ENCODE measurements around the gene COBL. TPM values are rescaled to one million over a fixed set of nuclear protein-coding genes. Genes with fewer than 3 reads are reported as not detected.
A peak's percentile ranks its signal among the peaks of the same experiment; 100 is the strongest.

The COBL gene
- total RNA-seq, 1 experiment from 2014 or later = 8.6 TPM

DNA sequence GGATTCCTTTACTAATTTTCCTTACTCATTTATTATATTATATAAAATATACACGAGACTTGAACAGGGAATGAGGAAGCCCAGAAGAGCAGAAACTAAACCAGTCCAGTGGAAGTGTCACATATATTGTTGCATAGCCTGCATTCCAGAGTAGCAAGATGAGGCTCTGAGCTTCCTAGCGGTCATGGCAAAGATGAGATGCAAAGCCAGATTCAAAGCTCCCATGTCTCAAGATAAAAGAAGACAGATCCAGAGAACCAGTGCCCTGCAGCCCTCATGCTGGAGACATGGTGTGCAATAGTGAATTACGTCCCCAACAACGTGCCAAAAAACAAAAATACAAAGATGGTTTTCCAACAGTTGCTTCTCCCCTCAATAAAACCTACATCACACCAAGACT is 59.7 kb downstream of the COBL start:
- Histone ChIP-seq H3K9ac (ENCODE audit: low read length) (no peak overlapping the region), H3K27ac (ENCODE audit: low read length) (no peak overlapping the region), H3F3A (ENCODE audit: low read length, unreplicated experiment) (no peaks in the 10 kb centered on the region), H3K36me3 (ENCODE audit: low read depth, low read length) (no peaks in the 10 kb centered on the region), H3K27me3 (ENCODE audit: low read length) (no peaks in the 10 kb centered on the region), H4K20me1 (ENCODE audit: low read length) (no peaks in the 10 kb centered on the region), H3K79me2 (ENCODE audit: low read length) (0 out of 2 replicates have a peak, but pooled peaks cover 3% of the 10 kb centered on the region), H3K9me2 (replicated peaks; ENCODE audit: low read length) (no peaks in the 10 kb centered on the region), H3K4me1 (ENCODE audit: insufficient read depth, low read length) (peaks cover 23% of the 10 kb centered on the region), H3K4me2 (ENCODE audit: low read length) (no peak overlapping the region), H3K4me3 (ENCODE audit: low read length) (no peak overlapping the region), H2AFZ (ENCODE audit: low read length) (no peak overlapping the region), H3K9me3 (ENCODE audit: low read length) (no peaks in the 10 kb centered on the region)
- intact Hi-C loops (cut with micrococcal nuclease) = no loop called here
- POLR2A ChIA-PET (ENCODE audit: unreplicated experiment) = no interaction called here
- BruUV-seq (replicated peaks) = no TSS peak
- CTCF ChIA-PET = no interaction called here
- TF ChIP-seq EZH2 (IDR thresholded peaks at IDR 0.05; ENCODE audit: low read length, unreplicated experiment) = no peak
- TF ChIP-seq, protein P1, sequence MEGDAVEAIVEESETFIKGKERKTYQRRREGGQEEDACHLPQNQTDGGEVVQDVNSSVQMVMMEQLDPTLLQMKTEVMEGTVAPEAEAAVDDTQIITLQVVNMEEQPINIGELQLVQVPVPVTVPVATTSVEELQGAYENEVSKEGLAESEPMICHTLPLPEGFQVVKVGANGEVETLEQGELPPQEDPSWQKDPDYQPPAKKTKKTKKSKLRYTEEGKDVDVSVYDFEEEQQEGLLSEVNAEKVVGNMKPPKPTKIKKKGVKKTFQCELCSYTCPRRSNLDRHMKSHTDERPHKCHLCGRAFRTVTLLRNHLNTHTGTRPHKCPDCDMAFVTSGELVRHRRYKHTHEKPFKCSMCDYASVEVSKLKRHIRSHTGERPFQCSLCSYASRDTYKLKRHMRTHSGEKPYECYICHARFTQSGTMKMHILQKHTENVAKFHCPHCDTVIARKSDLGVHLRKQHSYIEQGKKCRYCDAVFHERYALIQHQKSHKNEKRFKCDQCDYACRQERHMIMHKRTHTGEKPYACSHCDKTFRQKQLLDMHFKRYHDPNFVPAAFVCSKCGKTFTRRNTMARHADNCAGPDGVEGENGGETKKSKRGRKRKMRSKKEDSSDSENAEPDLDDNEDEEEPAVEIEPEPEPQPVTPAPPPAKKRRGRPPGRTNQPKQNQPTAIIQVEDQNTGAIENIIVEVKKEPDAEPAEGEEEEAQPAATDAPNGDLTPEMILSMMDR (conservative IDR thresholded peaks at IDR 0.05; ENCODE audit: low read depth, low read length) = no peak
- no peak for TF ChIP-seq EZH2phosphoT487 (IDR thresholded peaks at IDR 0.05; ENCODE audit: borderline replicate concordance, low read length)
- ATAC-seq (no peak), DNase-seq (no peak)

- Histone ChIP-seq H3K4me2 (ENCODE audit: low read length) (no peak overlapping the region), H3K9ac (ENCODE audit: low read length) (no peak overlapping the region), H3K4me1 (ENCODE audit: insufficient read depth, low read length) (peaks cover 20% of the 10 kb centered on the region), H2AFZ (ENCODE audit: low read length) (no peak overlapping the region), H3K79me2 (ENCODE audit: low read length) (0 out of 2 replicates have a peak, but pooled peaks cover 3% of the 10 kb centered on the region), H3K9me3 (ENCODE audit: low read length) (no peaks in the 10 kb centered on the region), H3K4me3 (ENCODE audit: low read length) (no peak overlapping the region), H3K36me3 (ENCODE audit: low read depth, low read length) (no peaks in the 10 kb centered on the region), H4K20me1 (ENCODE audit: low read length) (no peaks in the 10 kb centered on the region), H3K27me3 (ENCODE audit: low read length) (no peaks in the 10 kb centered on the region), H3F3A (ENCODE audit: low read length, unreplicated experiment) (no peaks in the 10 kb centered on the region), H3K27ac (ENCODE audit: low read length) (no peak overlapping the region), H3K9me2 (replicated peaks; ENCODE audit: low read length) (no peaks in the 10 kb centered on the region)
- ATAC-seq (no peak), DNase-seq (no peak)
- no TSS peak for BruUV-seq (replicated peaks)
- POLR2A ChIA-PET (ENCODE audit: unreplicated experiment) = no interaction called here
- intact Hi-C loops (cut with micrococcal nuclease) = no loop called here
- TF ChIP-seq EZH2 (IDR thresholded peaks at IDR 0.05; ENCODE audit: low read length, unreplicated experiment) (no peak), EZH2phosphoT487 (IDR thresholded peaks at IDR 0.05; ENCODE audit: borderline replicate concordance, low read length) (no peak)
- TF ChIP-seq, protein P1 (conservative IDR thresholded peaks at IDR 0.05; ENCODE audit: low read depth, low read length) = no peak
- CTCF ChIA-PET = no interaction called here
Measured at GRCh38 chr7:51256209-51256781, 60.3 kb downstream of the COBL start.

GRCh38 chr7:51255536-51256208 is 60.9 kb downstream of the COBL start:
- BruUV-seq (replicated peaks) = no TSS peak
- H3K4me2 ChIP-seq (ENCODE audit: low read length) = peak overlapping the region; percentile 27; the same call in 1 of the 2 replicates
- no peaks in the 10 kb centered on the region for H3K9me3 ChIP-seq (ENCODE audit: low read length)
- H3F3A ChIP-seq (ENCODE audit: low read length, unreplicated experiment) = no peaks in the 10 kb centered on the region
- peak overlapping the region; percentile 43 for H2AFZ ChIP-seq (ENCODE audit: low read length)
- DNase-seq = peak; percentile 65
- H3K4me1 ChIP-seq (ENCODE audit: insufficient read depth, low read length) = peaks cover 18% of the 10 kb centered on the region
- 0 out of 2 replicates have a peak, but pooled peaks cover 3% of the 10 kb centered on the region for H3K79me2 ChIP-seq (ENCODE audit: low read length)
- ATAC-seq = peak; percentile 82
- ChIA-PET CTCF (no interaction called here), POLR2A (ENCODE audit: unreplicated experiment) (no interaction called here)
- no peak overlapping the region for H3K4me3 ChIP-seq (ENCODE audit: low read length)
- no peaks in the 10 kb centered on the region for H3K9me2 ChIP-seq (replicated peaks; ENCODE audit: low read length)
- no peaks in the 10 kb centered on the region for H3K36me3 ChIP-seq (ENCODE audit: low read depth, low read length)
- H3K27ac ChIP-seq (ENCODE audit: low read length) = 0 out of 2 replicates have a peak overlapping the region, but pooled peaks have one; percentile 12
- H3K27me3 ChIP-seq (ENCODE audit: low read length) = no peaks in the 10 kb centered on the region
- no peak overlapping the region for H3K9ac ChIP-seq (ENCODE audit: low read length)
- no peaks in the 10 kb centered on the region for H4K20me1 ChIP-seq (ENCODE audit: low read length)
- intact Hi-C loops (cut with micrococcal nuclease) = no loop called here
- TF ChIP-seq EZH2phosphoT487 (IDR thresholded peaks at IDR 0.05; ENCODE audit: borderline replicate concordance, low read length) = no peak
- TF ChIP-seq, protein P1 (conservative IDR thresholded peaks at IDR 0.05; ENCODE audit: low read depth, low read length) = no peak

Data from PC-3 (cell line).